ENCODE data around the gene TBK1.
"Not testable (repeated sequence)": the region's sequence is repeated elsewhere in the genome, so short reads cannot be mapped to it uniquely, and the experiment has no call there.

Gene TBK1

GRCh38 chr12:64538121-64538520, 86.2 kb downstream of the TBK1 start:
- no peak for DNase-seq (ENCODE audit: low read depth in 4 of 4, low spot score in 1 of 4)

GRCh38 chr12:64542409-64543047, 90.6 kb downstream of the TBK1 start:
- DNase-seq (ENCODE audit: low read depth in 4 of 4, low spot score in 1 of 4): not testable (repeated sequence)

GRCh38 chr12:64544371-64545080, 92.6 kb downstream of the TBK1 start:
- no peak for DNase-seq (ENCODE audit: low read depth in 4 of 4, low spot score in 1 of 4)

GRCh38 chr12:64545081-64545382, 93.1 kb downstream of the TBK1 start:
- DNase-seq (ENCODE audit: low read depth in 4 of 4, low spot score in 1 of 4): no peak

GRCh38 chr12:64549108-64549507, 97.2 kb downstream of the TBK1 start:
- DNase-seq (ENCODE audit: low read depth in 4 of 4, low spot score in 1 of 4): no peak

- DNase-seq (ENCODE audit: low read depth in 4 of 4, low spot score in 1 of 4): no peak
These were observed 98.8 kb downstream of the TBK1 start for GRCh38 chr12:64550755-64551154.

GRCh38 chr12:64551676-64552075, 99.8 kb downstream of the TBK1 start:
- DNase-seq (ENCODE audit: low read depth in 4 of 4, low spot score in 1 of 4): no peak
